Measurements from ENCODE around the gene CRACR2A. TPM values are rescaled to one million over a fixed set of nuclear protein-coding genes. Genes with fewer than 3 reads are reported as not detected.

CRACR2A gene
- polyA plus RNA-seq, 2 donors: 0.38 to 0.57 TPM

GRCh38 chr12:3661028-3661427 lies 91.9 kb downstream of the CRACR2A start:
- WGBS, 2 donors: 79 to 83% methylated on average over 1 of the region's 1 CpG
- H3K27me3 ChIP-seq (ENCODE audit: control insufficient read depth in 1 of 2, insufficient read depth in 2 of 2, low read length in 2 of 2): no peaks in the 10 kb centered on the region
- no peaks in the 10 kb centered on the region for H3K9me3 ChIP-seq (ENCODE audit: control insufficient read depth in 2 of 2, insufficient read depth in 1 of 2, low read depth in 1 of 2, low read length in 1 of 2)
- no peaks in the 10 kb centered on the region for H3K36me3 ChIP-seq (ENCODE audit: control insufficient read depth in 2 of 2, insufficient read depth in 2 of 2, low read length in 1 of 2)
- H3K4me1 ChIP-seq (ENCODE audit: control insufficient read depth in 2 of 2, insufficient read depth in 2 of 2, low read length in 1 of 2): no peaks in the 10 kb centered on the region
- H3K4me3 ChIP-seq (ENCODE audit: low read depth in 1 of 2, low read length in 2 of 2): no peak overlapping the region
- H3K27ac ChIP-seq (ENCODE audit: low read depth in 2 of 2, low read length in 1 of 2): no peak overlapping the region

- no peak overlapping the region for H3K4me3 ChIP-seq (ENCODE audit: low read depth in 1 of 2, low read length in 2 of 2)
- no peaks in the 10 kb centered on the region for H3K27me3 ChIP-seq (ENCODE audit: control insufficient read depth in 1 of 2, insufficient read depth in 2 of 2, low read length in 2 of 2)
- H3K36me3 ChIP-seq (ENCODE audit: control insufficient read depth in 2 of 2, insufficient read depth in 2 of 2, low read length in 1 of 2): peaks cover 0 to 2% of the 10 kb centered on the region in 2 donors
- WGBS, 2 donors: 70 to 77% methylated on average over 13 of the region's 13 CpGs
- no peaks in the 10 kb centered on the region for H3K4me1 ChIP-seq (ENCODE audit: control insufficient read depth in 2 of 2, insufficient read depth in 2 of 2, low read length in 1 of 2)
- H3K9me3 ChIP-seq (ENCODE audit: control insufficient read depth in 2 of 2, insufficient read depth in 1 of 2, low read depth in 1 of 2, low read length in 1 of 2): no peaks in the 10 kb centered on the region
- no peak overlapping the region for H3K27ac ChIP-seq (ENCODE audit: low read depth in 2 of 2, low read length in 1 of 2)
These were observed 94.4 kb downstream of the CRACR2A start for GRCh38 chr12:3658327-3659163.

- H3K9me3 ChIP-seq (ENCODE audit: control insufficient read depth in 2 of 2, insufficient read depth in 1 of 2, low read depth in 1 of 2, low read length in 1 of 2): no peaks in the 10 kb centered on the region
- no peaks in the 10 kb centered on the region for H3K4me1 ChIP-seq (ENCODE audit: control insufficient read depth in 2 of 2, insufficient read depth in 2 of 2, low read length in 1 of 2)
- H3K4me3 ChIP-seq (ENCODE audit: low read depth in 1 of 2, low read length in 2 of 2): no peak overlapping the region
- peaks cover 0 to 2% of the 10 kb centered on the region in 2 donors for H3K36me3 ChIP-seq (ENCODE audit: control insufficient read depth in 2 of 2, insufficient read depth in 2 of 2, low read length in 1 of 2)
- 96% methylated on average over 13 of the region's 13 CpGs for WGBS, 2 donors
- H3K27me3 ChIP-seq (ENCODE audit: control insufficient read depth in 1 of 2, insufficient read depth in 2 of 2, low read length in 2 of 2): no peaks in the 10 kb centered on the region
- H3K27ac ChIP-seq (ENCODE audit: low read depth in 2 of 2, low read length in 1 of 2): no peak overlapping the region
These were observed 95.8 kb downstream of the CRACR2A start for GRCh38 chr12:3656946-3657622.

- H3K27ac ChIP-seq (ENCODE audit: low read depth in 2 of 2, low read length in 1 of 2): no peak overlapping the region
- peaks cover 0 to 2% of the 10 kb centered on the region in 2 donors for H3K36me3 ChIP-seq (ENCODE audit: control insufficient read depth in 2 of 2, insufficient read depth in 2 of 2, low read length in 1 of 2)
- H3K27me3 ChIP-seq (ENCODE audit: control insufficient read depth in 1 of 2, insufficient read depth in 2 of 2, low read length in 2 of 2): no peaks in the 10 kb centered on the region
- H3K9me3 ChIP-seq (ENCODE audit: control insufficient read depth in 2 of 2, insufficient read depth in 1 of 2, low read depth in 1 of 2, low read length in 1 of 2): no peaks in the 10 kb centered on the region
- WGBS, 2 donors: 52 to 55% methylated on average over 4 of the region's 4 CpGs
- H3K4me3 ChIP-seq (ENCODE audit: low read depth in 1 of 2, low read length in 2 of 2): no peak overlapping the region
- no peaks in the 10 kb centered on the region for H3K4me1 ChIP-seq (ENCODE audit: control insufficient read depth in 2 of 2, insufficient read depth in 2 of 2, low read length in 1 of 2)
These were observed 97.5 kb downstream of the CRACR2A start for GRCh38 chr12:3655328-3655900.

- H3K27me3 ChIP-seq (ENCODE audit: control insufficient read depth in 1 of 2, insufficient read depth in 2 of 2, low read length in 2 of 2): no peaks in the 10 kb centered on the region
- H3K27ac ChIP-seq (ENCODE audit: low read depth in 2 of 2, low read length in 1 of 2): no peak overlapping the region
- H3K36me3 ChIP-seq (ENCODE audit: control insufficient read depth in 2 of 2, insufficient read depth in 2 of 2, low read length in 1 of 2): peaks cover 0 to 5% of the 10 kb centered on the region in 2 donors
- no peaks in the 10 kb centered on the region for H3K4me1 ChIP-seq (ENCODE audit: control insufficient read depth in 2 of 2, insufficient read depth in 2 of 2, low read length in 1 of 2)
- 55 to 67% methylated on average over 6 of the region's 6 CpGs for WGBS, 2 donors
- H3K9me3 ChIP-seq (ENCODE audit: control insufficient read depth in 2 of 2, insufficient read depth in 1 of 2, low read depth in 1 of 2, low read length in 1 of 2): no peaks in the 10 kb centered on the region
- H3K4me3 ChIP-seq (ENCODE audit: low read depth in 1 of 2, low read length in 2 of 2): no peak overlapping the region
These were observed 101.1 kb downstream of the CRACR2A start for GRCh38 chr12:3651585-3652424.

GRCh38 chr12:3647504-3647903 lies 105.4 kb downstream of the CRACR2A start:
- 89 to 90% methylated on average over 5 of the region's 5 CpGs for WGBS, 2 donors
- H3K4me1 ChIP-seq (ENCODE audit: control insufficient read depth in 2 of 2, insufficient read depth in 2 of 2, low read length in 1 of 2): no peaks in the 10 kb centered on the region
- peaks cover 0 to 3% of the 10 kb centered on the region in 2 donors for H3K36me3 ChIP-seq (ENCODE audit: control insufficient read depth in 2 of 2, insufficient read depth in 2 of 2, low read length in 1 of 2)
- no peaks in the 10 kb centered on the region for H3K27me3 ChIP-seq (ENCODE audit: control insufficient read depth in 1 of 2, insufficient read depth in 2 of 2, low read length in 2 of 2)
- H3K9me3 ChIP-seq (ENCODE audit: control insufficient read depth in 2 of 2, insufficient read depth in 1 of 2, low read depth in 1 of 2, low read length in 1 of 2): no peaks in the 10 kb centered on the region
- H3K4me3 ChIP-seq (ENCODE audit: low read depth in 1 of 2, low read length in 2 of 2): no peak overlapping the region
- H3K27ac ChIP-seq (ENCODE audit: low read depth in 2 of 2, low read length in 1 of 2): no peak overlapping the region

- no peak overlapping the region for H3K27ac ChIP-seq (ENCODE audit: low read depth in 2 of 2, low read length in 1 of 2)
- H3K36me3 ChIP-seq (ENCODE audit: control insufficient read depth in 2 of 2, insufficient read depth in 2 of 2, low read length in 1 of 2): peaks cover 0 to 3% of the 10 kb centered on the region in 2 donors
- whole genome bisulfite sequencing, 2 donors: 57 to 64% methylated on average over 12 of the region's 12 CpGs
- no peak overlapping the region for H3K4me3 ChIP-seq (ENCODE audit: low read depth in 1 of 2, low read length in 2 of 2)
- H3K9me3 ChIP-seq (ENCODE audit: control insufficient read depth in 2 of 2, insufficient read depth in 1 of 2, low read depth in 1 of 2, low read length in 1 of 2): no peaks in the 10 kb centered on the region
- no peaks in the 10 kb centered on the region for H3K27me3 ChIP-seq (ENCODE audit: control insufficient read depth in 1 of 2, insufficient read depth in 2 of 2, low read length in 2 of 2)
- H3K4me1 ChIP-seq (ENCODE audit: control insufficient read depth in 2 of 2, insufficient read depth in 2 of 2, low read length in 1 of 2): no peaks in the 10 kb centered on the region
These were observed 106.2 kb downstream of the CRACR2A start for GRCh38 chr12:3646561-3647241.

GRCh38 chr12:3645091-3645490 lies 107.8 kb downstream of the CRACR2A start:
- Histone ChIP-seq H3K4me3 (ENCODE audit: low read depth in 1 of 2, low read length in 2 of 2) (no peak overlapping the region), H3K27ac (ENCODE audit: low read depth in 2 of 2, low read length in 1 of 2) (no peak overlapping the region), H3K36me3 (ENCODE audit: control insufficient read depth in 2 of 2, insufficient read depth in 2 of 2, low read length in 1 of 2) (peaks cover 0 to 3% of the 10 kb centered on the region in 2 donors), H3K9me3 (ENCODE audit: control insufficient read depth in 2 of 2, insufficient read depth in 1 of 2, low read depth in 1 of 2, low read length in 1 of 2) (no peaks in the 10 kb centered on the region), H3K27me3 (ENCODE audit: control insufficient read depth in 1 of 2, insufficient read depth in 2 of 2, low read length in 2 of 2) (no peaks in the 10 kb centered on the region), H3K4me1 (ENCODE audit: control insufficient read depth in 2 of 2, insufficient read depth in 2 of 2, low read length in 1 of 2) (no peaks in the 10 kb centered on the region)
- 92 to 95% methylated on average over 4 of the region's 4 CpGs for WGBS, 2 donors

GRCh38 chr12:3644104-3644503 lies 108.8 kb downstream of the CRACR2A start:
- Histone ChIP-seq H3K9me3 (ENCODE audit: control insufficient read depth in 2 of 2, insufficient read depth in 1 of 2, low read depth in 1 of 2, low read length in 1 of 2) (no peaks in the 10 kb centered on the region), H3K27ac (ENCODE audit: low read depth in 2 of 2, low read length in 1 of 2) (no peak overlapping the region), H3K36me3 (ENCODE audit: control insufficient read depth in 2 of 2, insufficient read depth in 2 of 2, low read length in 1 of 2) (peaks cover 0 to 3% of the 10 kb centered on the region in 2 donors), H3K27me3 (ENCODE audit: control insufficient read depth in 1 of 2, insufficient read depth in 2 of 2, low read length in 2 of 2) (no peaks in the 10 kb centered on the region), H3K4me3 (ENCODE audit: low read depth in 1 of 2, low read length in 2 of 2) (no peak overlapping the region), H3K4me1 (ENCODE audit: control insufficient read depth in 2 of 2, insufficient read depth in 2 of 2, low read length in 1 of 2) (no peaks in the 10 kb centered on the region)
- WGBS, 2 donors: 63 to 68% methylated on average over 8 of the region's 8 CpGs

Measured in esophagus (tissue), 2 donors.